Panc1 (cell line): ENCODE measurements around the gene KCNAB1. TPM values are rescaled to one million over a fixed set of nuclear protein-coding genes. Genes with fewer than 3 reads are reported as not detected.

ENCODE experiments used
- ATAC-seq: fragments of 200-7000 bp; cut with Tn5 transposase; 2 replicates; pipeline ENCODE4 v1.9.1; 2020; ENCODE audit warnings: mild to moderate bottlenecking, moderate library complexity
- BruUV-seq: library from RNA; stranded (reverse); fragments of 400-500 nt; replicated peaks from 2 replicates; lab custom pipeline; 2021; lab: Mats Ljungman, UMichigan
- CTCF ChIA-PET: fragments of 300-600 bp; sonication (Branson Sonifier 250); formaldehyde crosslinking; loops from one replicate; lab custom pipeline; 2022; ENCODE audit warnings: antibody characterized with exemption; lab: Charles Lee
- POLR2A ChIA-PET: fragments of 300-600 bp; sonication (Branson Sonifier 250); formaldehyde crosslinking; loops from one replicate; lab custom pipeline; 2022; ENCODE audit warnings: antibody characterized with exemption; lab: Charles Lee
- DNase-seq: peaks from one replicate; pipeline ENCODE4 v3.0.0-alpha.2; 2010; ENCODE audit warnings: low read depth, low spot score
- H3K27ac ChIP-seq: 2 replicates; pipeline ENCODE4 v1.5.1; 2011; ENCODE audit warnings: mild to moderate bottlenecking, low read length, inconsistent platforms
- H3K27me3 ChIP-seq: fragments of 200-500 bp; sonication (Bioruptor generic); 2 replicates; pipeline ENCODE4 v1.6.0; 2014; ENCODE audit warnings: low read length, inconsistent platforms; ENCODE audit not compliant: control insufficient read depth, insufficient read depth
- H3K36me3 ChIP-seq: fragments of 200-500 bp; sonication (Bioruptor generic); 2 replicates; pipeline ENCODE4 v1.5.1; 2014; ENCODE audit warnings: inconsistent platforms, mild to moderate bottlenecking, low read length, moderate library complexity; ENCODE audit not compliant: control insufficient read depth, insufficient read depth
- H3K4me1 ChIP-seq: 2 replicates; pipeline ENCODE4 v1.5.1; 2011; ENCODE audit warnings: inconsistent platforms, mild to moderate bottlenecking, low read length, moderate library complexity; ENCODE audit not compliant: control insufficient read depth, insufficient read depth
- H3K4me3 ChIP-seq, 2 experiments: 2 replicates each; pipeline ENCODE4 v1.5.1; 2011 to 2012; ENCODE audit warnings: low read depth in 2 of 2, low read length in 2 of 2, mild to moderate bottlenecking in 2 of 2, inconsistent platforms in 1 of 2, moderate library complexity in 1 of 2
- H3K9me3 ChIP-seq: fragments of 200-500 bp; sonication (Bioruptor generic); 2 replicates; pipeline ENCODE4 v1.5.1; 2014; ENCODE audit warnings: low read depth, mild to moderate bottlenecking, inconsistent platforms, low read length, moderate library complexity; ENCODE audit not compliant: control insufficient read depth, insufficient read depth
- CTCF ChIP-seq: fragments of 450-650 bp; IDR thresholded peaks from 2 replicates; pipeline ENCODE4 v1.5.1; 2017; ENCODE audit warnings: mild to moderate bottlenecking
- POLR2AphosphoS5 ChIP-seq: IDR thresholded peaks from 2 replicates; pipeline ENCODE4 v1.6.1; 2012; ENCODE audit warnings: mild to moderate bottlenecking, low read depth, low read length, moderate library complexity
- REST ChIP-seq, 2 experiments: IDR thresholded peaks; 2 replicates each; pipeline ENCODE4 v1.6.1; 2011 to 2012; ENCODE audit warnings: low read depth in 2 of 2, control low read depth in 1 of 2, low read length in 1 of 2, mild to moderate bottlenecking in 1 of 2, moderate library complexity in 1 of 2; ENCODE audit not compliant: insufficient read depth in 1 of 2
- SIN3A ChIP-seq: IDR thresholded peaks from 2 replicates; pipeline ENCODE4 v1.6.1; 2012; ENCODE audit warnings: low read depth, mild to moderate bottlenecking, low read length, moderate library complexity, borderline replicate concordance; ENCODE audit not compliant: insufficient read depth
- TCF7L2 ChIP-seq: IDR thresholded peaks from 2 replicates; pipeline ENCODE4 v1.6.1; 2011; ENCODE audit warnings: mild to moderate bottlenecking, low read depth, low read length, inconsistent platforms
- in situ Hi-C: cut with HindIII; loops from 2 replicates; pipeline ENCODE4 v1.10.0; 2016; ENCODE audit warnings: low sequenced_read_pairs, low pct_unique_long_range_greater_than_20kb
- intact Hi-C: fragments of 100-400 bp; cut with micrococcal nuclease; formaldehyde crosslinking; loops from one replicate; pipeline ENCODE4 v1.10.0; 2022; ENCODE audit not compliant: unreplicated experiment
- total RNA-seq: library from RNA; stranded (reverse); gene quantifications from one replicate; pipeline ENCODE4 v1.2.1, GENCODE V29; 2021; ENCODE audit not compliant: unreplicated experiment

Gene KCNAB1
- total RNA-seq, 1 experiment from 2014 or later, result not detected

GRCh38 chr3:156483002-156483401 is 362.6 kb downstream of the KCNAB1 start:
- intact Hi-C loops (no loop called here), in situ Hi-C loops (no loop called here)
- no peak overlapping the region for H3K4me3 ChIP-seq
- H3K4me1 ChIP-seq, result no peaks in the 10 kb centered on the region
- H3K36me3 ChIP-seq, result no peaks in the 10 kb centered on the region
- peaks cover 8% of the 10 kb centered on the region for H3K27me3 ChIP-seq
- ChIA-PET POLR2A (no interaction called here), CTCF (no interaction called here)
- ATAC-seq (no peak), DNase-seq (no peak)
- no peaks in the 10 kb centered on the region for H3K9me3 ChIP-seq
- BruUV-seq, result no TSS peak
- no peak for TF ChIP-seq TCF7L2
- TF ChIP-seq REST (IDR thresholded peaks at IDR 0.05; ENCODE audit: insufficient read depth in 1 of 2, low read depth in 2 of 2, low read length in 1 of 2), result no peak
- TF ChIP-seq CTCF, result no peak
- TF ChIP-seq POLR2AphosphoS5, result no peak
- TF ChIP-seq SIN3A, result no peak
- no peak overlapping the region for H3K27ac ChIP-seq

- Histone ChIP-seq H3K4me1 (no peaks in the 10 kb centered on the region), H3K27me3 (peaks cover 8% of the 10 kb centered on the region), H3K4me3 (no peak overlapping the region), H3K27ac (no peak overlapping the region), H3K36me3 (no peaks in the 10 kb centered on the region), H3K9me3 (no peaks in the 10 kb centered on the region)
- ChIA-PET CTCF (no interaction called here), POLR2A (no interaction called here)
- peak; percentile 63; the same call in 1 of the 2 replicates for ATAC-seq
- TF ChIP-seq CTCF (no peak), SIN3A (no peak), POLR2AphosphoS5 (no peak), REST (IDR thresholded peaks at IDR 0.05; ENCODE audit: insufficient read depth in 1 of 2, low read depth in 2 of 2, low read length in 1 of 2) (no peak), TCF7L2 (no peak)
- no TSS peak for BruUV-seq
- DNase-seq, result peak; percentile 33
- intact Hi-C loops (no loop called here), in situ Hi-C loops (no loop called here)
Measured at GRCh38 chr3:156483426-156483825, 363.0 kb downstream of the KCNAB1 start.
